ENCODE data around the gene ACOT8.
"Not testable (repeated sequence)": the region's sequence is repeated elsewhere in the genome, so short reads cannot be mapped to it uniquely, and the experiment has no call there.

The ACOT8 gene

DNA sequence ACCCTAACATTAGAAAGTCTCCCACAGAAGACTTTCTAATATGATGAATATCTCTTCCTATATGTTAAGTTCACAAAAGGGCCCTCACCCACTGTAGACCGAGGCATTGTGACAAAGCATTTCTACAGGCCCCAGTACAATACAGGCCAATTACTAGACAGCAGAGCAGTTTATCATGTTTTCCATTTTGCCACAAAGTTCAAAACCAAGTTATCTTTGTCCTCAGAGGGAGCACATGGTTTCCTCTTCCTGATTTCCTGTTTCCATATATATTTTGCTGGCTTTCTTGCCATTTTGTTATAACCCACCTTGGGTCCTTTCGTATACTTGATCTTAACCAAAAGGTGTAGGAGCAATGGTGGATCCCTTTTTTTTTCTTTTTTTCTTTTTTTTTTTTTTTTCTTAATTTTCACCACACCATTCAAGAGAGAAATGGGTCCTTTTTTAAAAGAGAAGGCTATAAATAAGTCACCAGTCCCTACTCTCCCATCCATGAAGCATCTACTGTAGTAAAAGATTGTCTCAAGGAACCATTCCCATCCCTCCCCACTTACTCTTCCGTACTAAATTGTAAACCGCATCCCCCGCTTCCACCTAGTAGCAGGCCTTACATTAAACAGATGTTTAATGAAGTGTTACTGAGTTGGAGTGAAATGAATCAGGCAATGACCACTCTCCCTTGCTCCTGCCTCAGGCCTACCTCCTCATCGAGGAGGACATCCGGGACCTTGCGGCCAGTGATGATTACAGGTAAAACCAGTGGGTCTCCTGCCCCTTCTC, 46.8 kb downstream of the ACOT8 start:
- Histone ChIP-seq H3K9me2 (replicated peaks; ENCODE audit: insufficient read depth, low read length) (no peaks in the 10 kb centered on the region), H3K9ac (ENCODE audit: low read length) (no peak overlapping the region), H3K27ac (ENCODE audit: low read length) (no peak overlapping the region), H3K27me3 (replicated peaks; ENCODE audit: insufficient read depth, low read length) (no peaks in the 10 kb centered on the region), H3K4me2 (ENCODE audit: low read depth, low read length) (no peak overlapping the region), H3F3A (ENCODE audit: insufficient read depth, low read length) (no peaks in the 10 kb centered on the region), H2AFZ (ENCODE audit: low read length) (no peak overlapping the region), H4K20me1 (ENCODE audit: insufficient read depth, low read length) (no peaks in the 10 kb centered on the region), H3K36me3 (replicated peaks; ENCODE audit: insufficient read depth, low read length) (no peaks in the 10 kb centered on the region), H3K4me1 (ENCODE audit: low read length) (no peaks in the 10 kb centered on the region), H3K4me3 (ENCODE audit: low read length) (no peak overlapping the region), H3K79me2 (ENCODE audit: low read length) (peaks cover 19% of the 10 kb centered on the region), H3K9me3 (replicated peaks; ENCODE audit: insufficient read depth, low read length) (no peaks in the 10 kb centered on the region)
- no peak for DNase-seq
- no peak for TF ChIP-seq EZH2 (optimal IDR thresholded peaks at IDR 0.05; ENCODE audit: low read depth, low read length)
- TF ChIP-seq, protein P1, sequence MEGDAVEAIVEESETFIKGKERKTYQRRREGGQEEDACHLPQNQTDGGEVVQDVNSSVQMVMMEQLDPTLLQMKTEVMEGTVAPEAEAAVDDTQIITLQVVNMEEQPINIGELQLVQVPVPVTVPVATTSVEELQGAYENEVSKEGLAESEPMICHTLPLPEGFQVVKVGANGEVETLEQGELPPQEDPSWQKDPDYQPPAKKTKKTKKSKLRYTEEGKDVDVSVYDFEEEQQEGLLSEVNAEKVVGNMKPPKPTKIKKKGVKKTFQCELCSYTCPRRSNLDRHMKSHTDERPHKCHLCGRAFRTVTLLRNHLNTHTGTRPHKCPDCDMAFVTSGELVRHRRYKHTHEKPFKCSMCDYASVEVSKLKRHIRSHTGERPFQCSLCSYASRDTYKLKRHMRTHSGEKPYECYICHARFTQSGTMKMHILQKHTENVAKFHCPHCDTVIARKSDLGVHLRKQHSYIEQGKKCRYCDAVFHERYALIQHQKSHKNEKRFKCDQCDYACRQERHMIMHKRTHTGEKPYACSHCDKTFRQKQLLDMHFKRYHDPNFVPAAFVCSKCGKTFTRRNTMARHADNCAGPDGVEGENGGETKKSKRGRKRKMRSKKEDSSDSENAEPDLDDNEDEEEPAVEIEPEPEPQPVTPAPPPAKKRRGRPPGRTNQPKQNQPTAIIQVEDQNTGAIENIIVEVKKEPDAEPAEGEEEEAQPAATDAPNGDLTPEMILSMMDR (IDR thresholded peaks at IDR 0.05; ENCODE audit: low read length), result no peak
- no peak for TF ChIP-seq EZH2phosphoT487 (IDR thresholded peaks at IDR 0.05; ENCODE audit: low read length)

DNA sequence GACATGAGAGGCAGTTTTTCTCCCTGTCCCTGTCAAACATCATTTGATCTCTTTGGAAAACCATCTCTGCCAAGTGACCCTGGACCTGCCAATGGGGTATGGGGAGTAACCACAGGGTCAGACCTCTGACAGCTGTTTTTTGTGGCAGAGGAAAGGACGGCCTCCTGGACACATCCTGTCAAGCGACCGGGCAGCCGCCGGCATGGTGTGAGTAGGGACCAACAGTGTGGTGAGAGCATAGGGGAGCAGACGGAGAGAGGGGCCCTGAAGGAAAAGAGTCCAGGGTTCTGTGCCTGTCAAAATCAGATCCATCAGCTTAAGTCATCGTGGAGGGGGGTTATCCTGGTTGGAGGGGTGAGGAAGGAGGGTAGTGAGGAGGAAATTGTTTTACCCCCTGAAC, 55.3 kb downstream of the ACOT8 start:
- Histone ChIP-seq H3K79me2 (ENCODE audit: low read length) (no peaks in the 10 kb centered on the region), H3K9me2 (replicated peaks; ENCODE audit: insufficient read depth, low read length) (no peaks in the 10 kb centered on the region), H4K20me1 (ENCODE audit: insufficient read depth, low read length) (0 out of 2 replicates have a peak, but pooled peaks cover 4% of the 10 kb centered on the region), H3K9me3 (replicated peaks; ENCODE audit: insufficient read depth, low read length) (no peaks in the 10 kb centered on the region), H3K4me1 (ENCODE audit: low read length) (no peaks in the 10 kb centered on the region), H3K27me3 (replicated peaks; ENCODE audit: insufficient read depth, low read length) (no peaks in the 10 kb centered on the region), H3K9ac (ENCODE audit: low read length) (no peak overlapping the region), H2AFZ (ENCODE audit: low read length) (no peak overlapping the region), H3F3A (ENCODE audit: insufficient read depth, low read length) (peaks cover 6% of the 10 kb centered on the region), H3K36me3 (replicated peaks; ENCODE audit: insufficient read depth, low read length) (no peaks in the 10 kb centered on the region; the same call in 1 of the 2 replicates), H3K4me3 (ENCODE audit: low read length) (no peak overlapping the region), H3K4me2 (ENCODE audit: low read depth, low read length) (no peak overlapping the region), H3K27ac (ENCODE audit: low read length) (no peak overlapping the region)
- DNase-seq, result no peak
- TF ChIP-seq EZH2phosphoT487 (IDR thresholded peaks at IDR 0.05; ENCODE audit: low read length) (no peak), EZH2 (optimal IDR thresholded peaks at IDR 0.05; ENCODE audit: low read depth, low read length) (no peak)
- TF ChIP-seq, protein P1 (IDR thresholded peaks at IDR 0.05; ENCODE audit: low read length), result no peak

DNA sequence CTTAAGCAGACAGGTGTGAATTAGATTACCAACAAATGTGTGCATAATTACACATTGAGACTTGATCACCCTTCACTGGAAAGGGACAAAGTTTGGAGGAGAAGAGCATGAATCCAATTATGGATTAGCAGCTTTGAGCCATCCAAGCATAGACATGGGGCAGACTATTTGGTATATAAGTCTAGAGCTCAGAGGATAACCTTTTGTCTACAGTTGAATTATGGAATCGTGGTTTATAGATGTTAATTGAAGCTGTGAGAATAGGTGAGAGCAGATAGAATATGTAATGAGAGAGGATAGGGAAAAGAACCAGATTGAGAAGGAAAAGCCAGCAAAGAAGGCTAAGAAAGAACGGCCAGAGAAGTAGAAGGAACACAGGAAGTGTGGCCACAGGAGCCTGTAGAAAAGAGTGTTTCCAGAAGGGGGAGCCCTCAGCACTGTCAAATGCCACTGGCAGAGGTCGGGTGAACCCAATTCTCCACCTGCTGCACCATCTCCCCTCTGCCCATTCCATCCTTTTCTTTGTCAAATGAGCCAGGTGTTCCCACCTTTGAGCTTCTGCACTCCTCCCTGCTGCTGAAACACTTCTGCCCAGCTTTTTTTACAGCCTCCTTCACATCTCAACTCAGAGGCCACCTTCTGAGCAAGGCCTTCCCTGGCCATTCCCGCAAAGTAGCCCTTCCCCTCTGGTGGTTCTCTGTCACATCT, 58.1 kb downstream of the ACOT8 start:
- H3K9me2 ChIP-seq (replicated peaks; ENCODE audit: insufficient read depth, low read length), result no peaks in the 10 kb centered on the region
- H3K27ac ChIP-seq (ENCODE audit: low read length), result no peak overlapping the region
- H3K4me3 ChIP-seq (ENCODE audit: low read length), result no peak overlapping the region
- peaks cover 6% of the 10 kb centered on the region for H3F3A ChIP-seq (ENCODE audit: insufficient read depth, low read length)
- H3K4me2 ChIP-seq (ENCODE audit: low read depth, low read length), result no peak overlapping the region
- no peak overlapping the region for H2AFZ ChIP-seq (ENCODE audit: low read length)
- H4K20me1 ChIP-seq (ENCODE audit: insufficient read depth, low read length), result 0 out of 2 replicates have a peak, but pooled peaks cover 4% of the 10 kb centered on the region
- peak; percentile 52 for DNase-seq
- H3K4me1 ChIP-seq (ENCODE audit: low read length), result no peaks in the 10 kb centered on the region
- no peaks in the 10 kb centered on the region for H3K79me2 ChIP-seq (ENCODE audit: low read length)
- no peak for TF ChIP-seq EZH2phosphoT487 (IDR thresholded peaks at IDR 0.05; ENCODE audit: low read length)
- TF ChIP-seq, protein P1 (IDR thresholded peaks at IDR 0.05; ENCODE audit: low read length), result peak; percentile 69
- no peaks in the 10 kb centered on the region for H3K9me3 ChIP-seq (replicated peaks; ENCODE audit: insufficient read depth, low read length)
- no peaks in the 10 kb centered on the region for H3K27me3 ChIP-seq (replicated peaks; ENCODE audit: insufficient read depth, low read length)
- no peaks in the 10 kb centered on the region for H3K36me3 ChIP-seq (replicated peaks; ENCODE audit: insufficient read depth, low read length)
- H3K9ac ChIP-seq (ENCODE audit: low read length), result no peak overlapping the region

DNA sequence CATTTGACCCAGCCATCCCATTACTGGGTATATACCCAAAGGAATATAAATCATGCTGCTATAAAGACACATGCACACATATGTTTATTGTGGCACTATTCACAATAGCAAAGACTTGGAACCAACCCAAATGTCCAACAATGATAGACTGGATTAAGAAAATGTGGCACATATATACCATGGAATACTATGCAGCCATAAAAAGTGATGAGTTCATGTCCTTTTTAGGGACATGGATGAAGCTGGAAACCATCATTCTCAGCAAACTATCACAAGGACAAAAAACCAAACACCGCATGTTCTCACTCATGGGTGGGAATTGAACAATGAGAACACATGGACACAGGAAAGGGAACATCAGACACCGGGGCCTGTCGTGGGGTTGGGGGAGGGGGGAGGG, 59.2 kb downstream of the ACOT8 start:
- H3K4me2 ChIP-seq (ENCODE audit: low read depth, low read length), result not testable (repeated sequence)

DNA sequence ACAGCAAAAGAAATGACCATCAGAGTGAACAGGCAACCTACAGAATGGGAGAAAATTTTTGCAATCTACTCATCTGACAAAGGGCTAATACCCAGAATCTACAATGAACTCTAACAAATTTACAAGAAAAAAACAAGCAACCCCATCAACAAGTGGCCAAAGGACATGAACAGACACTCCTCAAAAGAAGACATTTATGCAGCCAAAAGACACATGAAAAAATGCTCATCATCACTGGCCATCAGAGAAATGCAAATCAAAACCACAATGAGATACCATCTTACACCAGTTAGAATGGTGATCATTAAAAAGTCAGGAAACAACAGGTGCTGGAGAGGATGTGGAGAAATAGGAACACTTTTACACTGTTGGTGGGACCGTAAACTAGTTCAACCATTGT, 59.7 kb downstream of the ACOT8 start:
- H3K4me2 ChIP-seq (ENCODE audit: low read depth, low read length), result not testable (repeated sequence)

More for the DNA sequence above, 59.2 kb downstream of the ACOT8 start:
- not testable (repeated sequence) for H2AFZ ChIP-seq (ENCODE audit: low read length); DNase-seq; H3K4me1 ChIP-seq (ENCODE audit: low read length); H3K27me3 ChIP-seq (replicated peaks; ENCODE audit: insufficient read depth, low read length); H3K36me3 ChIP-seq (replicated peaks; ENCODE audit: insufficient read depth, low read length); H3F3A ChIP-seq (ENCODE audit: insufficient read depth, low read length); H3K9ac ChIP-seq (ENCODE audit: low read length); H3K9me2 ChIP-seq (replicated peaks; ENCODE audit: insufficient read depth, low read length); H4K20me1 ChIP-seq (ENCODE audit: insufficient read depth, low read length); H3K9me3 ChIP-seq (replicated peaks; ENCODE audit: insufficient read depth, low read length); H3K79me2 ChIP-seq (ENCODE audit: low read length); H3K4me3 ChIP-seq (ENCODE audit: low read length); H3K27ac ChIP-seq (ENCODE audit: low read length)

More for the DNA sequence above, 59.7 kb downstream of the ACOT8 start:
- not testable (repeated sequence) for H3K36me3 ChIP-seq (replicated peaks; ENCODE audit: insufficient read depth, low read length); H3K9me3 ChIP-seq (replicated peaks; ENCODE audit: insufficient read depth, low read length); H3F3A ChIP-seq (ENCODE audit: insufficient read depth, low read length); H3K79me2 ChIP-seq (ENCODE audit: low read length); H3K27ac ChIP-seq (ENCODE audit: low read length); H3K9ac ChIP-seq (ENCODE audit: low read length); H3K4me1 ChIP-seq (ENCODE audit: low read length); H2AFZ ChIP-seq (ENCODE audit: low read length); H3K4me3 ChIP-seq (ENCODE audit: low read length); H3K9me2 ChIP-seq (replicated peaks; ENCODE audit: insufficient read depth, low read length); H3K27me3 ChIP-seq (replicated peaks; ENCODE audit: insufficient read depth, low read length); H4K20me1 ChIP-seq (ENCODE audit: insufficient read depth, low read length); DNase-seq

Data from MM.1S (cell line).